Activated T-helper 2 cell treated with anti-CD3 and anti-CD28 coated beads, Interferon-gamma antibody, Interleukin-2, Interleukin-4, amounts not matched to agents 10 μg/mL and 5 μg/mL and 100 μg/mL, durations not matched to agents 14 hours and 24 hours and 36 hours (primary cell): ENCODE data around the gene LAMA3. TPM values are rescaled to one million over a fixed set of nuclear protein-coding genes. Genes with fewer than 3 reads are reported as not detected.

Experiments
- DNase-seq: peaks from one replicate; pipeline ENCODE4 v3.0.0; 2021; ENCODE audit warnings: low spot score
- H3K27ac Mint-ChIP-seq: one replicate; pipeline ENCODE4 v1.8.0; 2021; ENCODE audit warnings: mixed read lengths
- H3K27me3 Mint-ChIP-seq: one replicate; pipeline ENCODE4 v1.8.0; 2021; ENCODE audit warnings: low read depth, mixed read lengths
- H3K36me3 Mint-ChIP-seq: one replicate; pipeline ENCODE4 v1.8.0; 2021; ENCODE audit warnings: low read depth, mixed read lengths
- H3K4me1 Mint-ChIP-seq: one replicate; pipeline ENCODE4 v1.8.0; 2021; ENCODE audit warnings: low read depth, mixed read lengths
- H3K4me3 Mint-ChIP-seq: one replicate; pipeline ENCODE4 v1.8.0; 2021; ENCODE audit warnings: low read depth, mild to moderate bottlenecking, moderate library complexity, mixed read lengths
- H3K9me3 Mint-ChIP-seq: one replicate; pipeline ENCODE4 v1.8.0; 2021; ENCODE audit warnings: mixed read lengths
- intact Hi-C: fragments of 100-400 bp; cut with micrococcal nuclease; formaldehyde crosslinking; loops from one replicate; pipeline ENCODE4 v1.15.1; 2023
- total RNA-seq: library from RNA; stranded (reverse); gene quantifications from 2 replicates; pipeline ENCODE4 v1.2.3, GENCODE V29; 2022

Gene LAMA3
- total RNA-seq, 1 donor from 2014 or later = not detected

DNA sequence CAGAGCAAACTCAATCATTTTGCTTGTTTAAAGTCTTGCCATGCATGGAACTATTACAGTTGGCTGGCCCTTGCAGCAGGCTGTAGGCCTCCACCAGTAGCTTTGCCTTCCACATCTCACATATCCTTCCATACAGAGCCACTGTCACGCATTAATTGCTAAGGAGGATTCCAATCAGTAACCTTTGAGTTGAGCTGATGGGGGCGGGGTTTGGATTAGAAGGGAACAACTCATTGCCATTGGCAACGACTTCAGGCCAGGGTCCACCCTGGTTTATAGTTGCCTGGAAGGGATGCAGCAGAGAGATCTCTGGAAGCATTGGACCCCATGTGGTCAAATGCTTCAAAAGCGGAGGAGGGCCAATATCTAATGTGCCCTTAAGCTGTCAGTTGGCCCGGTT is 262.0 kb downstream of the LAMA3 start:
- intact Hi-C loops = no loop called here
- Mint-ChIP-seq H3K9me3 (no peaks in the 10 kb centered on the region), H3K4me1 (no peaks in the 10 kb centered on the region), H3K27ac (no peak overlapping the region), H3K4me3 (no peak overlapping the region), H3K27me3 (peaks cover 45% of the 10 kb centered on the region), H3K36me3 (no peaks in the 10 kb centered on the region)
- no peak for DNase-seq

DNA sequence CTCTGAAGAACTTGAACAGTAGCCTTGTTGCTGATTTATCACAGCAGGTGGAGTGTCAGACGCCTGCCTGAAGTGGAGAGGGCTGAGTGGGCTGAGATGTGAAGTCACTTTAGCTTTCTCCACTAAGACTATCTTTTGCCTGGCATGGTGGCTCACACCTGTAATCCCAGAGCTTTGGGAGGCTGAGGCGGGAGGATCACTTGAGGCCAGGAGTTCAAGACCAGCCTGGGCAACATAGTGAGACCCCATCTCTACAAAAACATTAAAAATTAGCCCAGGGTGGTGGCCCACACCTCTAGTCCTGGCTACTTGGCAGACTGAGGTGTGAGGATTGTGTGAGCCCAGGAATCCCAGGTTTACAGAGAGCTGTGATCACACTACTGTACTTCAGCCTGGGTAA is 264.7 kb downstream of the LAMA3 start:
- no peaks in the 10 kb centered on the region for H3K4me1 Mint-ChIP-seq
- DNase-seq = no peak
- H3K36me3 Mint-ChIP-seq = no peaks in the 10 kb centered on the region
- no peak overlapping the region for H3K27ac Mint-ChIP-seq
- H3K27me3 Mint-ChIP-seq = peaks cover 57% of the 10 kb centered on the region
- no peaks in the 10 kb centered on the region for H3K9me3 Mint-ChIP-seq
- no peak overlapping the region for H3K4me3 Mint-ChIP-seq
- intact Hi-C loops = no loop called here

DNA sequence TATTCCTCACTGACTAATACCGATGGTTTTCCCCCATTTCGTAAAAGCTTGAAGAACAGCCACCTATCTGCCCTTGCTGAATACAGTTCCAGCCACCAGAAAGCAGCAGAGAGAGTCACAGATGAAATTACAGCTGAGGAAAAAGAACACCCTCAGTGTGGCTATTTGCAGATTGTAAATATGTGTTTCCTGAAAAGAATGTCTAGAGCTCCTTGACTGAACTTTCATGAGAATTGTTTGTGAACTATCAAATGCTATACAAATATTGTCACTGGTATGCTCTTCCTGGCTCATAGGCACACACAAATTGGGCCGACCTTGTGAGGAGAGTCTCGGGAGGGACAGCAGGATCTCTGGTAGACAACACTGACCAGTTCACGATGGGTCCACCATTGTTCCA is 267.2 kb downstream of the LAMA3 start:
- H3K27me3 Mint-ChIP-seq = peaks cover 46% of the 10 kb centered on the region
- DNase-seq = no peak
- H3K9me3 Mint-ChIP-seq = no peaks in the 10 kb centered on the region
- intact Hi-C loops = no loop called here
- no peaks in the 10 kb centered on the region for H3K4me1 Mint-ChIP-seq
- no peak overlapping the region for H3K4me3 Mint-ChIP-seq
- no peak overlapping the region for H3K27ac Mint-ChIP-seq
- no peaks in the 10 kb centered on the region for H3K36me3 Mint-ChIP-seq

DNA sequence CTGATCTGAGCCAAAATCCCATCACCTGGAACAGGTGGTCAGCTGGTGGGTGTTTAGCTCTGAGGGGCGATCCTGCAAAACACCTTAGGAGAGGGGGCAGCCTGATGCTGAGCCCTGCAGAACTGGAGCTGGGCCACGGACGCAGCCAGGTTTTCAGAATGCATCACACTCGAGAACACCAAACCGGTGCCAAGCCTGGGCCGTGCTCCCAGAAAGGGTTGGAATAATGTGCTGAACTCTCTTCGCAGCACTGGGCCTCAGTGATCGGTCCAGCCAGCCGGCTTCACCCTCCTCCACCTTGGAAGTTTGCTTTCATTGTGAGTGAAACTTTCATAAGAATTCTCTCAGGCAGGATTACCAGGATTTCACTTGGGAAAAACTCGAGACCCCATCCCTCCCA is 268.8 kb downstream of the LAMA3 start:
- H3K4me3 Mint-ChIP-seq = no peak overlapping the region
- no peak for DNase-seq
- no peaks in the 10 kb centered on the region for H3K9me3 Mint-ChIP-seq
- H3K4me1 Mint-ChIP-seq = no peaks in the 10 kb centered on the region
- H3K36me3 Mint-ChIP-seq = no peaks in the 10 kb centered on the region
- peaks cover 38% of the 10 kb centered on the region for H3K27me3 Mint-ChIP-seq
- intact Hi-C loops = no loop called here
- H3K27ac Mint-ChIP-seq = no peak overlapping the region

DNA sequence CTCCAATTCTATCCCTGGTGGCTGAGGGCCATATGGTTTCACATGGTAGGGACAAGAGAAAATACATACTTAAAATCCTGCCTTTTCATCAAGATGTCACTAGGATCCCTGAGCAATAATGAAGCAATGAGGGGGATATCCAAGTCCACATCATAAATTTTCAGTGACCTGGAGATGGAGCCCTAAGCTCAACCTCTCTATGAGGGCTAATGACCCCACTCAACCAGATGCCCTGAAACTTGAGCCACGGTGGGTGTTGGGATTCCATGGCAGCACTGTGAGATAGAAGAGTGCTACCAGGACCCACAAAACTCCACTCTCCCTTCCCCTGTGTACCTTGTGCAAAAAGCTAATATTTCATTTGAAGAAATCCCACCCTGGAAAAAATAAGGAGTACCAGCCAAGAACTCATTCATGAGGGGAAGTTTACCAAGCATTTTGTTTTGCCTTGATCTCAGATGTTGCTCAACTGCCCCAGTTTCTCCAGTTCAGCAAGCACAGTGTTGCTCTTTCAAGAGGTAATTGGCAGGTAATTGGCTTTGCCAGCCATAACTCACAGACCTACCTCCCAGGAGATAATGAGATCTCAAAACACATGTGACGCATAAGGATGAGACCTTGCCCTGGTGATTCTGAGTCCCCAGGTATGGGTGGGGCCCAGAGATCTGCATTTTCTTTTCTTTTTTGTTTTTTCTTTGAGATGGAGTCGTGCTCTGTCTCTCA is 274.4 kb downstream of the LAMA3 start:
- intact Hi-C loops = loop anchor here (10.0 kb wide), 1 partner anchor 151 kb away; no protein-coding TSS in a partner anchor
- Mint-ChIP-seq H3K36me3 (no peaks in the 10 kb centered on the region), H3K27me3 (peaks cover 31% of the 10 kb centered on the region), H3K4me3 (no peak overlapping the region), H3K4me1 (peaks cover 27% of the 10 kb centered on the region), H3K9me3 (no peaks in the 10 kb centered on the region), H3K27ac (no peak overlapping the region)
- no peak for DNase-seq

DNA sequence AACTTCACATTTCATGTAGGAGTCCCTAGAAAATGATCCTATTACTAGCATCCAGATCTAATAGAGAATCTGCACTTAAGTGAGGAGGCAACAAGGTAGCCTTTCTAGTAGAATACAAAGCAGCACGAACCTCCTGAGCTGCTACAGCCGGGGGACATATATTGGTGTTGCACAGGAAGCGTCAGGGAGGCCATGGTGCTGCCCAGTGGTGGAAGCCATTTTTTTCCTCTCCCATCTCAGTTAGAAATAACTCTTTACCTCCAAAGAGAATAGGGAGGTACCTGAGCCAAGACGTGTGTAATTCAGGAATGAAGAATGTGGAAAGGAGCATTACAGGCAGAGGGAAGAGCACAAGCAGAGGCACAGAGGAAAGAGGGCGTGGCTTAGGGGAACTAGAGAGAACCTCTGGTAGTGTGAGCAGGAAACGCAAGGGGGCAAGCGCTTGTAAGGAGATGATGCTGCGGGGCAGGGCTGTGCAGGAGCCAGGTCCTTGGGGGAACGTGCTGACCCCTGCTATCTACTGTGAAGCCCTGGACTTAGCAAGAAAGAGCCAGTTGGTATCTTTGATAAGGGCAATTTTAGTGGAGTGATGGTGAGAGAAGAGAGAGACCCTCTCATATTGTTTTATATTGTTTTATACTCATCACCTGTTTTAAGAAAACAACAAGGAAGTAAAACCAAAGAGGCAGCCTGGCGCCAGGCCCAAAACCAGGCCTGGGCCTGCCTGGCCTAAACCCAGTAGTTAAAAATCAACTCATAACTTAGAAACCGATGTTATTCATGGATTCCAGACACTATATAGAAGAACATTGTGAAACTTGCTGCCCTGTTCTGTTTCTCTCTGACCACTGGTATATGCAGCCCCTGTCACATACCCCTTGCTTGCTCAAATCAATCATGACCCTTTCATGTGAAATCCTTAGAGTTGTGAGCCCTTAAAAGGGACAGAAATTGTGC is 275.3 kb downstream of the LAMA3 start:
- no peak overlapping the region for H3K4me3 Mint-ChIP-seq
- no peak for DNase-seq
- intact Hi-C loops = loop anchor here (10.0 kb wide), 1 partner anchor 150 kb away; no protein-coding TSS in a partner anchor
- H3K9me3 Mint-ChIP-seq = no peaks in the 10 kb centered on the region
- H3K4me1 Mint-ChIP-seq = peaks cover 28% of the 10 kb centered on the region
- H3K36me3 Mint-ChIP-seq = no peaks in the 10 kb centered on the region
- H3K27me3 Mint-ChIP-seq = peaks cover 30% of the 10 kb centered on the region
- no peak overlapping the region for H3K27ac Mint-ChIP-seq

DNA sequence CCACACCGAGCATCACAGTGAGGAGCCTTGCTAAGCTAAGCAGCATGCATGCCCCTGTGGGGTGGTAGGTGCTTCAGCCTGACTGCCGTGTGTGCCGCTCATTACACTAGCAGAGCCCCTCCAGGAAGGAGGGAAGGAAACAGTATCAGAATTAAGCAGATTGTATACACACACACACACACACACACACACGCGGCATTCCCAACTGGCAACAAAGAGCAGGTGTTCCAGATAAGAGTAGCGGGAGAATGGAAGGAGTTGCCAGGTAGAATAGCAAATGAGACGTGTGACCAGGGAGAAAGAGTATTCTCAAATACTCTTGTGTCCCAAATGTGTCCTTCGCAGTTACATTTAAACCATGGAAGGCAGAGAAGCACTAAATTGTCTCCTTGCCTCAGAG is 277.7 kb downstream of the LAMA3 start:
- H3K4me1 Mint-ChIP-seq = peaks cover 42% of the 10 kb centered on the region
- H3K27me3 Mint-ChIP-seq = peaks cover 21% of the 10 kb centered on the region
- peak overlapping the region; percentile 14 for H3K27ac Mint-ChIP-seq
- DNase-seq = no peak
- H3K36me3 Mint-ChIP-seq = no peaks in the 10 kb centered on the region
- no peak overlapping the region for H3K4me3 Mint-ChIP-seq
- intact Hi-C loops = loop anchor here (10.0 kb wide), 1 partner anchor 148 kb away; no protein-coding TSS in a partner anchor
- H3K9me3 Mint-ChIP-seq = no peaks in the 10 kb centered on the region

DNA sequence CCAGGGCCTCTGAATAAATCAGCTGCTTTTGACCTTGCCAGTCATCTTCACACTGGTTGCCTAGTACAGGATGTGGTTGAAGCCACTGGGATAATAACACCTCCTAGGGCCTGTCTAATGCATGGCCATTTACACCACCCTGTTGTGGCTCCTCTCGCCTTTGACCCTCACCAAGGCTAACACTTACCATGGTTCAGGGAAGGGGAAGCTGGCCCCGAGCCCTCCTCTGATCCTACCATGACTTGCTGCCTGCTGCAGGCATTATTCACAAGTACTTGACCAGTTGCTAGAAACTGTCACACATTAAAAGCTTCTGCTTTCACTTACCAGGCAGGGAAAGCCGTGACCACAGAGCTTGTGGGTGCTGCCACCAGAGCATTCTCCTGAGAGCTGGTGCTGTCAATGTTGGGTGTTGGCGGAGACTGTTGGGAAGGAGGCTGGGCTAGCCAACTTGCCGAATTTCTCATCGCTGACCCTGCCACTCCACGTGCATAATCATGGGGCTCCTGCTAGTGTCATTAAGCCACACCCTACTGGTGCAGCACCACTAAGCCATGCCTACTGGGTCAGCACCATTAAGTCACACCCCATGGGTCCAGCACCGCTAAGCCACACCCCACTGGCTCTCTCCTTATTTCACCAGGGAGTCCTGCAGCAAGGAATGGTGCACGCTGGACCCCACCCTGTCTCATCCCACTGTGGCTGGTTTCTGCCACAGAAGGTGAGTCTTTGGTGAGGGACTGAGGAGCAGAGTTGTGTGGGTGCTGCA is 278.3 kb downstream of the LAMA3 start:
- no peaks in the 10 kb centered on the region for H3K9me3 Mint-ChIP-seq
- no peak for DNase-seq
- peaks cover 23% of the 10 kb centered on the region for H3K27me3 Mint-ChIP-seq
- no peaks in the 10 kb centered on the region for H3K36me3 Mint-ChIP-seq
- peaks cover 45% of the 10 kb centered on the region for H3K4me1 Mint-ChIP-seq
- H3K27ac Mint-ChIP-seq = no peak overlapping the region
- intact Hi-C loops = loop anchor here (10.0 kb wide), 1 partner anchor 147 kb away; no protein-coding TSS in a partner anchor
- H3K4me3 Mint-ChIP-seq = no peak overlapping the region

DNA sequence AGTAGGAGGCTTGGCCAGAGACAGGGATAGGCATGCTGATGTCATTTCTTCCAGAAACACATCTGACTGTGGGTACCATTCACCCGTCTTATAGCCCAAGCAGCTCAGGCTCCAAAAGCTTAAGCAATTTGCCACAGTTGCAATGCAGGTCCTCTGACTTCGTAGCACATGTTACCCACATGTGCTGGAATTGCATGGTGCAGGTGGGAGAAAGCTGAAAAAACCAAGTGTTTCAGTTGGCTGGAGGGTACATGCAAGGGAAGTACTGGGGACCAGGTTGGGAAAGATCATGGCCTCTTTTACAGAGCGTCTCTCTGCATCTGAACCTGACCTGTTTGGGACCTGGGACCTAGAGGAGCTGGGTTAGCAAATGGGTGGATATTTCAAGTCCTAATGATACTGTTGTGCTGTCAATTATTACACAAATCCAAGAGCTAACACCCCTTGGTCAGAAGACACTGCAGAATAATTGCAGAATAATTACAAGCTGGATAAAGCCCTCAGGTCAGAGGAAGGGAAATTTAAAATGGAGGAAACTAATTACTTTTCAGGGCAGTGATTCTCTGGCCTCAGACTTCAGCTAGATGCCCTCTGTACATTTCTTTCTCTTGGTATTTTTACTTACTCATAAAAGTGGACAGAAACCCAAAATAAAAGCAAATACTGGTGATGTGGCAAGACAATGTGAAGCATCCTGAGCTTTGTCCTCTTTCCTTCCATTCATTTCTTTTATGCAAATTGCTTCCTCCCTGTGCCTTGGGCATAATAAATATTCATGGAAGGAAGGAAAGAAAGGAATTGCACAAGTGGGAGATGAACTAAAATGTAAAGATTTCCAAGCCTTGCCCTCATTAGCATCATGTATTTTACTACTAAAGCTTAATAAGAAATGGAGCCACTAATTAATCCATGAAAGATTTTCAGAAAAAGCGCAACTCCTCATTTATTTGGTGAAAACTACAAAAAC is 279.7 kb downstream of the LAMA3 start:
- intact Hi-C loops = loop anchor here (10.0 kb wide), 1 partner anchor 146 kb away; no protein-coding TSS in a partner anchor
- no peaks in the 10 kb centered on the region for H3K9me3 Mint-ChIP-seq
- peaks cover 49% of the 10 kb centered on the region for H3K4me1 Mint-ChIP-seq
- H3K27ac Mint-ChIP-seq = no peak overlapping the region
- no peak overlapping the region for H3K4me3 Mint-ChIP-seq
- peaks cover 18% of the 10 kb centered on the region for H3K27me3 Mint-ChIP-seq
- no peak for DNase-seq
- no peaks in the 10 kb centered on the region for H3K36me3 Mint-ChIP-seq

DNA sequence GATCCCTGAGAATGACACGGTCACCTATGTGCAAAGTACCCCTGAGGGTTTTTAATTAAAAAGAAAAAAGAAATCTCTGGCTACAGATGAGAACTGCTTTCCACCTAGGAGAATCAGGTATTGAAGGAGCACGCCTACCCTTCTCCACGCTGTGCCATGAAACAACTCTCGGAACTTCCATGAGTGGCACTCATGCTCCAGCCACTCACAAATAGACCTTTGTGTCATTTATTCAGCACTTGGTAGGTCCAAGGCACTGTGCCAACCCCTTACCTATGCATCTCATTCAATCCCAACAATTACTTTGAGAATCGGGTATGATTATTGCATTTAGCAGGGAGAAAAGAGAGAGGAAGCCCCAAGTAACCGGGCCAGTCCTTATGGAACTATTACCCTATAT is 280.4 kb downstream of the LAMA3 start:
- Mint-ChIP-seq H3K36me3 (no peaks in the 10 kb centered on the region), H3K4me1 (peaks cover 43% of the 10 kb centered on the region), H3K9me3 (no peaks in the 10 kb centered on the region), H3K27me3 (peaks cover 21% of the 10 kb centered on the region), H3K27ac (no peak overlapping the region), H3K4me3 (no peak overlapping the region)
- no peak for DNase-seq
- intact Hi-C loops = loop anchor here (5.0 to 10.0 kb wide), 2 partner anchors 108 to 145 kb away; no protein-coding TSS in a partner anchor

DNA sequence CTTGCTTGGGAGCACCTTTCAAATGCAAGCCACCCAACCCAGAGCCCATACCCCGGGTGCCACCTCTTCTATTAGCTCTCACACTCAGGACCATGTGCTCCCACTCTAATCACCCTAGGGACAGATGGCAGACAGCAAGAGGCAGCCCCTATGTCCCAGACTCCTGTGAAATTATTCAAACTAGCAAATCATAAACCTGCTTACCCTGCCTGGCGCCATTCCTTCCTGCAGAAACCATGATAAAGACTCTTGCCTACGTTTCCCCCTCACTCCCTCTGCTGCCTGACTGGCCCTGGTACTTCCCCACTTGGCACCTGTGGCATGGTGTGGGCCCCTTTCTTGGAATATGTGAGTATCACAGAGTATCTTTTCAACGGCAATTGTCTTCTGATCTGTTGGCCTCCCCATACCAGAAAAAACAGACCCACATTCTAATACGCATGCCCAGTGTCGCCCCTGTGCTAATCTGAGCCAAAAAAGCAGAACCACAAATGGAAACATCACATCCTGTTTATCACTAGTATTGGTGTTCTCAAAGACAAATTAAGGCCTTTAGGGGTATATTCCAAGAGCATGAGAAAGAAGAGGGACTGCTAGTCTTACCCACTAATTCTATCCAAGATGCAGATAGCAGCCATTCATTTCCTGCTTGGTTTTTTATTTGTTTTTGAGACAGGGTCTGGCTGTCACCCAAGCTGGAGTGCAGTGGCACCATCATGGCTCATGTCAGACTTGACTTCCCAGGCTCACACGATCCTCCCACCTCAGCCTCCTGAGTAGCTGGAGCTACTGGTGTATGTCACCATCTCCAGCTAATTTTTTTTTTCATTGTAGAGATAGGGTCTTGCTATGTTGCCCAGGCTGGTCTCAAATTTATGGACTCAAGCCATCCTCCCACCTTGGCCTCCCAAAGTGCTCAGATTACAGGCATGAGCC is 281.2 kb downstream of the LAMA3 start:
- intact Hi-C loops = loop anchor here (5.0 kb wide), 1 partner anchor 107 kb away; no protein-coding TSS in a partner anchor
- no peak for DNase-seq
- Mint-ChIP-seq H3K36me3 (no peaks in the 10 kb centered on the region), H3K4me3 (no peak overlapping the region), H3K27me3 (peaks cover 24% of the 10 kb centered on the region), H3K27ac (peak overlapping the region; percentile 56), H3K4me1 (peaks cover 40% of the 10 kb centered on the region), H3K9me3 (no peaks in the 10 kb centered on the region)
